ENCODE measurements around the gene LDLRAD3. TPM values are rescaled to one million over a fixed set of nuclear protein-coding genes. Genes with fewer than 3 reads are reported as not detected.

Gene LDLRAD3
- total RNA-seq, 1 donor from 2014 or later: 39.1 TPM

GRCh38 chr11:36233204-36233603 is 289.3 kb downstream of the LDLRAD3 start:
- DNase-seq (ENCODE audit: low spot score in 2 of 2, unreplicated experiment in 2 of 2): no peak
- H3K4me1 Mint-ChIP-seq: peaks cover 60% of the 10 kb centered on the region
- H3K27me3 Mint-ChIP-seq (ENCODE audit: low read depth): no peaks in the 10 kb centered on the region
- H3K9me3 Mint-ChIP-seq: no peaks in the 10 kb centered on the region
- no peak for TF ChIP-seq CTCF (IDR thresholded peaks at IDR 0.05; ENCODE audit: unreplicated experiment)
- peaks cover 10% of the 10 kb centered on the region for H3K36me3 Mint-ChIP-seq
- H3K27ac Mint-ChIP-seq: peak overlapping the region; percentile 39
- H3K4me3 Mint-ChIP-seq: no peak overlapping the region

- Mint-ChIP-seq H3K9me3 (no peaks in the 10 kb centered on the region), H3K36me3 (peaks cover 5% of the 10 kb centered on the region), H3K4me1 (peaks cover 49% of the 10 kb centered on the region), H3K4me3 (no peak overlapping the region), H3K27me3 (ENCODE audit: low read depth) (no peaks in the 10 kb centered on the region), H3K27ac (no peak overlapping the region)
- no peak for DNase-seq (ENCODE audit: low spot score in 2 of 2, unreplicated experiment in 2 of 2)
- no peak for TF ChIP-seq CTCF (IDR thresholded peaks at IDR 0.05; ENCODE audit: unreplicated experiment)
Measured at GRCh38 chr11:36234825-36235224, 291.0 kb downstream of the LDLRAD3 start.

GRCh38 chr11:36235750-36236149 is 291.9 kb downstream of the LDLRAD3 start:
- H3K9me3 Mint-ChIP-seq: no peaks in the 10 kb centered on the region
- H3K27ac Mint-ChIP-seq: no peak overlapping the region
- no peak for DNase-seq (ENCODE audit: low spot score in 2 of 2, unreplicated experiment in 2 of 2)
- no peak for TF ChIP-seq CTCF (IDR thresholded peaks at IDR 0.05; ENCODE audit: unreplicated experiment)
- peaks cover 5% of the 10 kb centered on the region for H3K36me3 Mint-ChIP-seq
- peaks cover 45% of the 10 kb centered on the region for H3K4me1 Mint-ChIP-seq
- no peaks in the 10 kb centered on the region for H3K27me3 Mint-ChIP-seq (ENCODE audit: low read depth)
- no peak overlapping the region for H3K4me3 Mint-ChIP-seq

GRCh38 chr11:36237391-36237790 is 293.5 kb downstream of the LDLRAD3 start:
- no peak for DNase-seq (ENCODE audit: low spot score in 2 of 2, unreplicated experiment in 2 of 2)
- TF ChIP-seq CTCF (IDR thresholded peaks at IDR 0.05; ENCODE audit: unreplicated experiment): no peak
- no peaks in the 10 kb centered on the region for H3K9me3 Mint-ChIP-seq
- peaks cover 5% of the 10 kb centered on the region for H3K36me3 Mint-ChIP-seq
- peak overlapping the region; percentile 27 for H3K27ac Mint-ChIP-seq
- no peaks in the 10 kb centered on the region for H3K27me3 Mint-ChIP-seq (ENCODE audit: low read depth)
- H3K4me3 Mint-ChIP-seq: no peak overlapping the region
- peaks cover 36% of the 10 kb centered on the region for H3K4me1 Mint-ChIP-seq

- no peaks in the 10 kb centered on the region for H3K9me3 Mint-ChIP-seq
- H3K4me1 Mint-ChIP-seq: peaks cover 30% of the 10 kb centered on the region
- no peak for TF ChIP-seq CTCF (IDR thresholded peaks at IDR 0.05; ENCODE audit: unreplicated experiment)
- no peak overlapping the region for H3K27ac Mint-ChIP-seq
- H3K27me3 Mint-ChIP-seq (ENCODE audit: low read depth): no peaks in the 10 kb centered on the region
- DNase-seq (ENCODE audit: low spot score in 2 of 2, unreplicated experiment in 2 of 2): no peak
- H3K36me3 Mint-ChIP-seq: peaks cover 5% of the 10 kb centered on the region
- no peak overlapping the region for H3K4me3 Mint-ChIP-seq
Measured at GRCh38 chr11:36238036-36238631, 294.3 kb downstream of the LDLRAD3 start.

GRCh38 chr11:36238881-36239280 is 295.0 kb downstream of the LDLRAD3 start:
- Mint-ChIP-seq H3K27me3 (ENCODE audit: low read depth) (no peaks in the 10 kb centered on the region), H3K4me1 (peaks cover 26% of the 10 kb centered on the region), H3K9me3 (no peaks in the 10 kb centered on the region), H3K36me3 (peaks cover 5% of the 10 kb centered on the region), H3K4me3 (no peak overlapping the region), H3K27ac (no peak overlapping the region)
- DNase-seq (ENCODE audit: low spot score in 2 of 2, unreplicated experiment in 2 of 2): no peak
- no peak for TF ChIP-seq CTCF (IDR thresholded peaks at IDR 0.05; ENCODE audit: unreplicated experiment)
